ENCODE data around the gene ADARB1. TPM values are rescaled to one million over a fixed set of nuclear protein-coding genes. Genes with fewer than 3 reads are reported as not detected.

Gene ADARB1
- polyA plus RNA-seq, 3 donors = 0.40 to 2.6 (median 1.0) TPM

- Mint-ChIP-seq H3K4me3 (no peak overlapping the region), H3K36me3 (no peaks in the 10 kb centered on the region), H3K4me1 (peaks cover 24% of the 10 kb centered on the region), H3K27me3 (ENCODE audit: low read depth in 3 of 3) (peaks cover 0 to 5% (median 2%) of the 10 kb centered on the region in 3 donors), H3K27ac (no peak overlapping the region), H3K9me3 (no peaks in the 10 kb centered on the region)
- Histone ChIP-seq H3K36me3 (replicated peaks in 1 of 2; ENCODE audit: control insufficient read depth in 1 of 2, insufficient read depth in 2 of 2, low read length in 2 of 2) (no peaks in the 10 kb centered on the region), H2AFZ (ENCODE audit: insufficient read depth, low read depth, low read length, poor library complexity, severe bottlenecking) (no peak overlapping the region), H3K27me3 (ENCODE audit: control insufficient read depth in 2 of 2, insufficient read depth in 2 of 2, low read length in 2 of 2) (no peaks in the 10 kb centered on the region), H3K4me1 (ENCODE audit: control insufficient read depth in 1 of 2, insufficient read depth in 2 of 2, low read length in 2 of 2) (peaks cover 10 to 12% of the 10 kb centered on the region in 2 donors), H3K9ac (ENCODE audit: insufficient read depth, low read length, poor library complexity, severe bottlenecking) (no peak overlapping the region), H3K9me3 (replicated peaks in 1 of 2; ENCODE audit: control insufficient read depth in 1 of 2, insufficient read depth in 1 of 2, low read length in 2 of 2) (no peaks in the 10 kb centered on the region), H3K27ac (ENCODE audit: low read depth in 1 of 2, low read length in 2 of 2) (no peak overlapping the region), H3K4me3 (replicated peaks in 1 of 3; ENCODE audit: low read depth in 2 of 3, low read length in 3 of 3) (no peak overlapping the region), H3K79me2 (ENCODE audit: insufficient read depth, low read length) (no peaks in the 10 kb centered on the region), H3K4me2 (replicated peaks; ENCODE audit: extremely low read depth, low read length, poor library complexity, severe bottlenecking) (no peak overlapping the region), H4K20me1 (ENCODE audit: insufficient read depth, low read length) (no peaks in the 10 kb centered on the region)
- no peak for DNase-seq
- intact Hi-C loops (cut with micrococcal nuclease) = no loop called here
- TF ChIP-seq, protein P1, sequence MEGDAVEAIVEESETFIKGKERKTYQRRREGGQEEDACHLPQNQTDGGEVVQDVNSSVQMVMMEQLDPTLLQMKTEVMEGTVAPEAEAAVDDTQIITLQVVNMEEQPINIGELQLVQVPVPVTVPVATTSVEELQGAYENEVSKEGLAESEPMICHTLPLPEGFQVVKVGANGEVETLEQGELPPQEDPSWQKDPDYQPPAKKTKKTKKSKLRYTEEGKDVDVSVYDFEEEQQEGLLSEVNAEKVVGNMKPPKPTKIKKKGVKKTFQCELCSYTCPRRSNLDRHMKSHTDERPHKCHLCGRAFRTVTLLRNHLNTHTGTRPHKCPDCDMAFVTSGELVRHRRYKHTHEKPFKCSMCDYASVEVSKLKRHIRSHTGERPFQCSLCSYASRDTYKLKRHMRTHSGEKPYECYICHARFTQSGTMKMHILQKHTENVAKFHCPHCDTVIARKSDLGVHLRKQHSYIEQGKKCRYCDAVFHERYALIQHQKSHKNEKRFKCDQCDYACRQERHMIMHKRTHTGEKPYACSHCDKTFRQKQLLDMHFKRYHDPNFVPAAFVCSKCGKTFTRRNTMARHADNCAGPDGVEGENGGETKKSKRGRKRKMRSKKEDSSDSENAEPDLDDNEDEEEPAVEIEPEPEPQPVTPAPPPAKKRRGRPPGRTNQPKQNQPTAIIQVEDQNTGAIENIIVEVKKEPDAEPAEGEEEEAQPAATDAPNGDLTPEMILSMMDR (IDR thresholded peaks at IDR 0.05) = no peak
- 36% methylated on average over 2 of the region's 3 CpGs for WGBS (ENCODE audit: insufficient coverage)
These were observed 30.2 kb downstream of the ADARB1 start for GRCh38 chr21:45104560-45104959.

- TF ChIP-seq, protein P1 (IDR thresholded peaks at IDR 0.05) = no peak
- H3K9me3 ChIP-seq (replicated peaks in 1 of 2; ENCODE audit: control insufficient read depth in 1 of 2, insufficient read depth in 1 of 2, low read length in 2 of 2) = no peaks in the 10 kb centered on the region
- Mint-ChIP-seq H3K27ac (no peak overlapping the region), H3K4me1 (peaks cover 39% of the 10 kb centered on the region), H3K9me3 (no peaks in the 10 kb centered on the region), H3K27me3 (ENCODE audit: low read depth in 3 of 3) (peaks cover 0 to 5% (median 3%) of the 10 kb centered on the region in 3 donors), H3K36me3 (no peaks in the 10 kb centered on the region), H3K4me3 (no peak overlapping the region)
- no peaks in the 10 kb centered on the region for H3K79me2 ChIP-seq (ENCODE audit: insufficient read depth, low read length)
- DNase-seq = no peak
- H4K20me1 ChIP-seq (ENCODE audit: insufficient read depth, low read length) = peaks cover 2% of the 10 kb centered on the region
- WGBS (ENCODE audit: insufficient coverage) = no CpG with 5 or more reads among the region's 7 CpGs
- H3K4me2 ChIP-seq (replicated peaks; ENCODE audit: extremely low read depth, low read length, poor library complexity, severe bottlenecking) = no peak overlapping the region
- H3K4me1 ChIP-seq (ENCODE audit: control insufficient read depth in 1 of 2, insufficient read depth in 2 of 2, low read length in 2 of 2) = peaks cover 24 to 26% of the 10 kb centered on the region in 2 donors
- no peak overlapping the region for H2AFZ ChIP-seq (ENCODE audit: insufficient read depth, low read depth, low read length, poor library complexity, severe bottlenecking)
- H3K4me3 ChIP-seq (replicated peaks in 1 of 3; ENCODE audit: low read depth in 2 of 3, low read length in 3 of 3) = no peak overlapping the region
- intact Hi-C loops (cut with micrococcal nuclease) = no loop called here
- no peak overlapping the region for H3K9ac ChIP-seq (ENCODE audit: insufficient read depth, low read length, poor library complexity, severe bottlenecking)
- no peak overlapping the region for H3K27ac ChIP-seq (ENCODE audit: low read depth in 1 of 2, low read length in 2 of 2)
- H3K36me3 ChIP-seq (replicated peaks in 1 of 2; ENCODE audit: control insufficient read depth in 1 of 2, insufficient read depth in 2 of 2, low read length in 2 of 2) = no peaks in the 10 kb centered on the region
- H3K27me3 ChIP-seq (ENCODE audit: control insufficient read depth in 2 of 2, insufficient read depth in 2 of 2, low read length in 2 of 2) = no peaks in the 10 kb centered on the region
These were observed 31.6 kb downstream of the ADARB1 start for GRCh38 chr21:45105906-45106485.

Measured in CD14-positive monocyte (primary cell).